Tibial nerve (tissue), 4 donors: ENCODE measurements around the gene HNF1B. TPM values are rescaled to one million over a fixed set of nuclear protein-coding genes. Genes with fewer than 3 reads are reported as not detected.

Experiments
- DNase-seq, 2 donors: peaks; one replicate each; pipeline ENCODE4 v3.0.0-alpha.2; 2019; ENCODE audit warnings: low spot score in 2 of 2
- H3K27ac ChIP-seq, 4 donors: fragments of 200-600 bp; sonication (generic) in 3 of 4; one replicate each; pipeline ENCODE4 v1.5.1; 2017 to 2019; ENCODE audit warnings: mild to moderate bottlenecking in 1 of 4
- H3K27me3 ChIP-seq, 2 donors: fragments of 200-600 bp; sonication (generic) in 1 of 2; one replicate each; pipeline versions ENCODE4 v1.5.1 to v1.6.0; 2017 to 2019
- H3K36me3 ChIP-seq, 3 donors: fragments of 200-600 bp; sonication (generic); one replicate each; pipeline ENCODE4 v1.5.1; 2018 to 2019
- H3K4me1 ChIP-seq, 4 donors: fragments of 200-600 bp; sonication (generic) in 3 of 4; one replicate each; pipeline ENCODE4 v1.5.1; 2017 to 2019
- H3K4me3 ChIP-seq, 4 donors: fragments of 200-600 bp; sonication (generic) in 3 of 4; one replicate each; pipeline ENCODE4 v1.5.1; 2017 to 2019; ENCODE audit warnings: mild to moderate bottlenecking in 1 of 4, moderate library complexity in 1 of 4
- H3K9me3 ChIP-seq, 4 donors: fragments of 200-600 bp; sonication (generic) in 3 of 4; one replicate each; pipeline ENCODE4 v1.5.1; 2017 to 2019
- CTCF ChIP-seq, 5 experiments: fragments of 200-600 bp in 3 of 5; fragments of 450-650 bp in 2 of 5; sonication (generic) in 3 of 5; IDR thresholded peaks; one replicate each; pipeline ENCODE4 v1.5.1; 2016 to 2019; ENCODE audit warnings: antibody characterized with exemption in 5 of 5, mild to moderate bottlenecking in 3 of 5, moderate library complexity in 2 of 5
- EP300 ChIP-seq, 2 donors: sonication (generic); formaldehyde crosslinking; IDR thresholded peaks; one replicate each; pipeline ENCODE4 v1.6.1; 2017; ENCODE audit warnings: antibody characterized with exemption in 2 of 2, mild to moderate bottlenecking in 1 of 2
- POLR2A ChIP-seq, 2 donors: fragments of 450-650 bp; IDR thresholded peaks; one replicate each; pipeline ENCODE4 v1.6.1; 2017; ENCODE audit warnings: antibody characterized with exemption in 2 of 2, mild to moderate bottlenecking in 2 of 2, moderate library complexity in 2 of 2
- WGBS, 2 donors: methylation state at CpG; one replicate each; pipeline ENCODE4 v1.1.5; 2018; 5-methylcytosine and 5-hydroxymethylcytosine counted together
- total RNA-seq, 4 donors: library from RNA; depleted of rRNA; stranded (reverse); fragments of >200 nt; gene quantifications; one replicate each; pipeline ENCODE4 v1.1.0, GENCODE V29; 2016

The HNF1B gene
- total RNA-seq, 4 donors from 2014 or later, result not detected

GRCh38 chr17:37700881-37701280 lies 44.0 kb downstream of the HNF1B start:
- Histone ChIP-seq H3K9me3 (no peaks in the 10 kb centered on the region), H3K4me1 (no peaks in the 10 kb centered on the region), H3K27ac (no peak overlapping the region), H3K4me3 (no peak overlapping the region), H3K27me3 (peaks cover 0 to 6% of the 10 kb centered on the region in 2 donors), H3K36me3 (no peaks in the 10 kb centered on the region)
- no peak for TF ChIP-seq CTCF (IDR thresholded peaks at IDR 0.05)
- no peak for TF ChIP-seq POLR2A (IDR thresholded peaks at IDR 0.05)
- no peak for TF ChIP-seq EP300 (IDR thresholded peaks at IDR 0.05)
- no peak for DNase-seq
- 69 to 76% methylated on average over 6 of the region's 6 CpGs for WGBS, 2 donors

GRCh38 chr17:37699285-37699973 lies 45.4 kb downstream of the HNF1B start:
- Histone ChIP-seq H3K9me3 (peaks cover 0 to 11% (median 0%) of the 10 kb centered on the region in 4 donors), H3K27me3 (peaks cover 0 to 6% of the 10 kb centered on the region in 2 donors), H3K4me3 (no peak overlapping the region), H3K4me1 (no peaks in the 10 kb centered on the region), H3K36me3 (no peaks in the 10 kb centered on the region), H3K27ac (no peak overlapping the region)
- no peak for TF ChIP-seq EP300 (IDR thresholded peaks at IDR 0.05)
- TF ChIP-seq POLR2A (IDR thresholded peaks at IDR 0.05), result no peak
- no peak for TF ChIP-seq CTCF (IDR thresholded peaks at IDR 0.05)
- 67% methylated on average over 8 to 9 of the region's 10 CpGs for WGBS, 2 donors
- no peak for DNase-seq

GRCh38 chr17:37698911-37699255 lies 46.0 kb downstream of the HNF1B start:
- DNase-seq, result no peak
- Histone ChIP-seq H3K27ac (no peak overlapping the region), H3K4me1 (no peaks in the 10 kb centered on the region), H3K36me3 (no peaks in the 10 kb centered on the region), H3K27me3 (peaks cover 0 to 6% of the 10 kb centered on the region in 2 donors), H3K4me3 (no peak overlapping the region), H3K9me3 (peaks cover 0 to 12% (median 0%) of the 10 kb centered on the region in 4 donors)
- no peak for TF ChIP-seq CTCF (IDR thresholded peaks at IDR 0.05)
- no peak for TF ChIP-seq EP300 (IDR thresholded peaks at IDR 0.05)
- TF ChIP-seq POLR2A (IDR thresholded peaks at IDR 0.05), result no peak
- WGBS, 2 donors, result 84 to 87% methylated on average over 4 of the region's 4 CpGs

GRCh38 chr17:37698132-37698910 lies 46.5 kb downstream of the HNF1B start:
- WGBS, 2 donors, result 84 to 91% methylated on average over 5 of the region's 5 CpGs

More at GRCh38 chr17:37698132-37698910, 46.5 kb downstream of the HNF1B start:
- Histone ChIP-seq H3K27me3 (peaks cover 0 to 6% of the 10 kb centered on the region in 2 donors), H3K36me3 (no peaks in the 10 kb centered on the region), H3K4me1 (no peaks in the 10 kb centered on the region), H3K27ac (no peak overlapping the region), H3K9me3 (peaks cover 0 to 12% (median 0%) of the 10 kb centered on the region in 4 donors), H3K4me3 (no peak overlapping the region)
- no peak for TF ChIP-seq CTCF (IDR thresholded peaks at IDR 0.05)
- TF ChIP-seq POLR2A (IDR thresholded peaks at IDR 0.05), result no peak
- TF ChIP-seq EP300 (IDR thresholded peaks at IDR 0.05), result no peak
- DNase-seq, result no peak
